Panc1 (cell line): ENCODE results near the gene CLHC1. TPM values are rescaled to one million over a fixed set of nuclear protein-coding genes. Genes with fewer than 3 reads are reported as not detected.
A peak's percentile ranks its signal among the peaks of the same experiment; 100 is the strongest.

ENCODE experiments used
- ATAC-seq: fragments of 200-7000 bp; cut with Tn5 transposase; 2 replicates; pipeline ENCODE4 v1.9.1; 2020; ENCODE audit warnings: mild to moderate bottlenecking, moderate library complexity
- BruUV-seq: library from RNA; stranded (reverse); fragments of 400-500 nt; replicated peaks from 2 replicates; lab custom pipeline; 2021; lab: Mats Ljungman, UMichigan
- CTCF ChIA-PET: fragments of 300-600 bp; sonication (Branson Sonifier 250); formaldehyde crosslinking; loops from one replicate; lab custom pipeline; 2022; ENCODE audit warnings: antibody characterized with exemption; lab: Charles Lee
- POLR2A ChIA-PET: fragments of 300-600 bp; sonication (Branson Sonifier 250); formaldehyde crosslinking; loops from one replicate; lab custom pipeline; 2022; ENCODE audit warnings: antibody characterized with exemption; lab: Charles Lee
- DNase-seq: peaks from one replicate; pipeline ENCODE4 v3.0.0-alpha.2; 2010; ENCODE audit warnings: low read depth, low spot score
- H3K27ac ChIP-seq: 2 replicates; pipeline ENCODE4 v1.5.1; 2011; ENCODE audit warnings: mild to moderate bottlenecking, low read length, inconsistent platforms
- H3K27me3 ChIP-seq: fragments of 200-500 bp; sonication (Bioruptor generic); 2 replicates; pipeline ENCODE4 v1.6.0; 2014; ENCODE audit warnings: low read length, inconsistent platforms; ENCODE audit not compliant: control insufficient read depth, insufficient read depth
- H3K36me3 ChIP-seq: fragments of 200-500 bp; sonication (Bioruptor generic); 2 replicates; pipeline ENCODE4 v1.5.1; 2014; ENCODE audit warnings: inconsistent platforms, mild to moderate bottlenecking, low read length, moderate library complexity; ENCODE audit not compliant: control insufficient read depth, insufficient read depth
- H3K4me1 ChIP-seq: 2 replicates; pipeline ENCODE4 v1.5.1; 2011; ENCODE audit warnings: inconsistent platforms, mild to moderate bottlenecking, low read length, moderate library complexity; ENCODE audit not compliant: control insufficient read depth, insufficient read depth
- H3K4me3 ChIP-seq, 2 experiments: 2 replicates each; pipeline ENCODE4 v1.5.1; 2011 to 2012; ENCODE audit warnings: low read depth in 2 of 2, low read length in 2 of 2, mild to moderate bottlenecking in 2 of 2, inconsistent platforms in 1 of 2, moderate library complexity in 1 of 2
- H3K9me3 ChIP-seq: fragments of 200-500 bp; sonication (Bioruptor generic); 2 replicates; pipeline ENCODE4 v1.5.1; 2014; ENCODE audit warnings: low read depth, mild to moderate bottlenecking, inconsistent platforms, low read length, moderate library complexity; ENCODE audit not compliant: control insufficient read depth, insufficient read depth
- CTCF ChIP-seq: fragments of 450-650 bp; IDR thresholded peaks from 2 replicates; pipeline ENCODE4 v1.5.1; 2017; ENCODE audit warnings: mild to moderate bottlenecking
- POLR2AphosphoS5 ChIP-seq: IDR thresholded peaks from 2 replicates; pipeline ENCODE4 v1.6.1; 2012; ENCODE audit warnings: mild to moderate bottlenecking, low read depth, low read length, moderate library complexity
- REST ChIP-seq, 2 experiments: IDR thresholded peaks; 2 replicates each; pipeline ENCODE4 v1.6.1; 2011 to 2012; ENCODE audit warnings: low read depth in 2 of 2, control low read depth in 1 of 2, low read length in 1 of 2, mild to moderate bottlenecking in 1 of 2, moderate library complexity in 1 of 2; ENCODE audit not compliant: insufficient read depth in 1 of 2
- SIN3A ChIP-seq: IDR thresholded peaks from 2 replicates; pipeline ENCODE4 v1.6.1; 2012; ENCODE audit warnings: low read depth, mild to moderate bottlenecking, low read length, moderate library complexity, borderline replicate concordance; ENCODE audit not compliant: insufficient read depth
- TCF7L2 ChIP-seq: IDR thresholded peaks from 2 replicates; pipeline ENCODE4 v1.6.1; 2011; ENCODE audit warnings: mild to moderate bottlenecking, low read depth, low read length, inconsistent platforms
- in situ Hi-C: cut with HindIII; loops from 2 replicates; pipeline ENCODE4 v1.10.0; 2016; ENCODE audit warnings: low sequenced_read_pairs, low pct_unique_long_range_greater_than_20kb
- intact Hi-C: fragments of 100-400 bp; cut with micrococcal nuclease; formaldehyde crosslinking; loops from one replicate; pipeline ENCODE4 v1.10.0; 2022; ENCODE audit not compliant: unreplicated experiment
- total RNA-seq: library from RNA; stranded (reverse); gene quantifications from one replicate; pipeline ENCODE4 v1.2.1, GENCODE V29; 2021; ENCODE audit not compliant: unreplicated experiment

Gene CLHC1
- total RNA-seq, 1 experiment from 2014 or later: 3.6 TPM

GRCh38 chr2:55180374-55180773 lies 51.7 kb downstream of the CLHC1 start:
- ChIA-PET POLR2A (interaction anchor here (0.7 kb wide), 1 partner anchor 28 kb away, joined by 3 read pairs; no protein-coding TSS in a partner anchor), CTCF (no interaction called here)
- Histone ChIP-seq H3K27ac (no peak overlapping the region), H3K4me1 (no peaks in the 10 kb centered on the region), H3K27me3 (no peaks in the 10 kb centered on the region), H3K36me3 (no peaks in the 10 kb centered on the region), H3K4me3 (no peak overlapping the region), H3K9me3 (no peaks in the 10 kb centered on the region)
- DNase-seq: no peak
- TF ChIP-seq REST (IDR thresholded peaks at IDR 0.05; ENCODE audit: insufficient read depth in 1 of 2, low read depth in 2 of 2, low read length in 1 of 2) (no peak), POLR2AphosphoS5 (no peak), TCF7L2 (no peak), SIN3A (no peak), CTCF (no peak)
- no peak for ATAC-seq
- no TSS peak for BruUV-seq
- in situ Hi-C loops (no loop called here), intact Hi-C loops (no loop called here)

- Histone ChIP-seq H3K27me3 (no peaks in the 10 kb centered on the region), H3K9me3 (no peaks in the 10 kb centered on the region), H3K4me3 (no peak overlapping the region), H3K4me1 (no peaks in the 10 kb centered on the region), H3K27ac (no peak overlapping the region), H3K36me3 (no peaks in the 10 kb centered on the region)
- TF ChIP-seq POLR2AphosphoS5 (no peak), TCF7L2 (no peak), SIN3A (no peak), CTCF (no peak), REST (IDR thresholded peaks at IDR 0.05; ENCODE audit: insufficient read depth in 1 of 2, low read depth in 2 of 2, low read length in 1 of 2) (no peak)
- ATAC-seq: peak; percentile 53; the same call in 1 of the 2 replicates
- no TSS peak for BruUV-seq
- DNase-seq: no peak
- intact Hi-C loops (loop anchor here (10.0 kb wide), 1 partner anchor 451 kb away; the partner anchor contains the start of gene EML6), in situ Hi-C loops (no loop called here)
- ChIA-PET POLR2A (no interaction called here), CTCF (no interaction called here)
Measured at GRCh38 chr2:55176094-55176415, 56.0 kb downstream of the CLHC1 start.
